ENCODE results near the gene COPZ1.

DNA sequence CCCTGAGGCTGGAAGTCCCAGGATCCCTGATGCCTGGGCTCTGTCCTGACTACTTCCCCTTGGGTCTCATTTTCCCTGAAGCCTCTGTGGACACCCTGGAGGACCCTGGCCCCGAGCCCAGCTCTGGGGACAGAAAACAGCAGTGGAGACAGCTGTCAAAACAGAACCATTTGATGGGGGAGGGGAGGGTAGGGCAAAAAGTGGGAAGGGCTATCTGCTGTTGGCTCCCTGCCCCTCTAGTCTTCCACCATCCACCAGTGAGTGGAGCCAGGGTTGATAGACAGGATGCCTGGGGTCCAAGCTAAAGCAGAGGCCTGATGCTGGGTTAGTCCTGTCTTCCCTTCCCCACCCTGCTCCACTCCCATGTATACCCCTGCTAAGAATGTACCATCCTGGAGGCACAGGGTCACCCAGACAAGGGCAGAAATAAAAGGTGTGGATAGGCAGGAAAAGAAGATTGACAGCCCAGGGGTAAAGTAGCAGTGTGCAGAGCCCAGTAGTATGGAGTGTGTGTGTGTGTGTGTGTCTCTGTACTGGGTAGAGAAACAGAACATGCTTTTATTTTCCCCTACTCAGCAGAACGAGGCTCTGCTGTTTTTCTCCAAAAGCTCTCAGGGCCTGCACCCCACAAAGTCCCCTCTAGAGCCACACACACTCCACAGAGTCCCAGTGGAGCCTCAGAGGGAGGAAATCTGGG is 49.8 kb downstream of the COPZ1 start:
- TF ChIP-seq, protein P1, sequence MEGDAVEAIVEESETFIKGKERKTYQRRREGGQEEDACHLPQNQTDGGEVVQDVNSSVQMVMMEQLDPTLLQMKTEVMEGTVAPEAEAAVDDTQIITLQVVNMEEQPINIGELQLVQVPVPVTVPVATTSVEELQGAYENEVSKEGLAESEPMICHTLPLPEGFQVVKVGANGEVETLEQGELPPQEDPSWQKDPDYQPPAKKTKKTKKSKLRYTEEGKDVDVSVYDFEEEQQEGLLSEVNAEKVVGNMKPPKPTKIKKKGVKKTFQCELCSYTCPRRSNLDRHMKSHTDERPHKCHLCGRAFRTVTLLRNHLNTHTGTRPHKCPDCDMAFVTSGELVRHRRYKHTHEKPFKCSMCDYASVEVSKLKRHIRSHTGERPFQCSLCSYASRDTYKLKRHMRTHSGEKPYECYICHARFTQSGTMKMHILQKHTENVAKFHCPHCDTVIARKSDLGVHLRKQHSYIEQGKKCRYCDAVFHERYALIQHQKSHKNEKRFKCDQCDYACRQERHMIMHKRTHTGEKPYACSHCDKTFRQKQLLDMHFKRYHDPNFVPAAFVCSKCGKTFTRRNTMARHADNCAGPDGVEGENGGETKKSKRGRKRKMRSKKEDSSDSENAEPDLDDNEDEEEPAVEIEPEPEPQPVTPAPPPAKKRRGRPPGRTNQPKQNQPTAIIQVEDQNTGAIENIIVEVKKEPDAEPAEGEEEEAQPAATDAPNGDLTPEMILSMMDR (IDR thresholded peaks at IDR 0.05): no peak
- TF ChIP-seq POLR2A (IDR thresholded peaks at IDR 0.05): no peak

Measured in thyroid gland (tissue), 4 donors.